NT2/D1 (cell line): Measurements from ENCODE around the gene KRTAP5-10.
"Not testable (repeated sequence)": the region's sequence is repeated elsewhere in the genome, so short reads cannot be mapped to it uniquely, and the experiment has no call there.

Experiments used
- DNase-seq: peaks from one replicate; pipeline ENCODE4 v3.0.0-alpha.2; 2011; ENCODE audit warnings: low read depth, low spot score
- H3K27me3 ChIP-seq: 2 replicates; pipeline ENCODE4 v1.6.0; 2011; ENCODE audit warnings: mild to moderate bottlenecking; ENCODE audit not compliant: insufficient read length, insufficient read depth
- H3K36me3 ChIP-seq: 2 replicates; pipeline ENCODE4 v1.6.1; 2011; ENCODE audit warnings: mild to moderate bottlenecking, low read length, mixed read lengths; ENCODE audit not compliant: insufficient read depth, insufficient read length
- H3K4me1 ChIP-seq: 2 replicates; pipeline ENCODE4 v1.5.1; 2011; ENCODE audit not compliant: insufficient read depth, insufficient read length
- H3K4me3 ChIP-seq: 2 replicates; pipeline ENCODE4 v1.5.1; 2011; ENCODE audit warnings: low read depth; ENCODE audit not compliant: insufficient read length
- H3K9ac ChIP-seq: 2 replicates; pipeline ENCODE4 v1.6.0; 2011; ENCODE audit warnings: low read depth; ENCODE audit not compliant: insufficient read length
- H3K9me3 ChIP-seq: 2 replicates; pipeline ENCODE4 v1.5.1; 2011; ENCODE audit warnings: mild to moderate bottlenecking, low read length; ENCODE audit not compliant: insufficient read depth
- SUZ12 ChIP-seq: IDR thresholded peaks from 2 replicates; pipeline ENCODE4 v1.6.1; 2011; ENCODE audit not compliant: insufficient read length, insufficient read depth; ENCODE audit errors: extremely low read depth
- YY1 ChIP-seq: IDR thresholded peaks from 2 replicates; pipeline ENCODE4 v1.6.1; 2011; ENCODE audit not compliant: insufficient read length, insufficient read depth
- ZNF274 ChIP-seq: IDR thresholded peaks from 2 replicates; pipeline ENCODE4 v1.6.1; 2011; ENCODE audit warnings: mild to moderate bottlenecking, low read depth, low read length

Gene KRTAP5-10

DNA sequence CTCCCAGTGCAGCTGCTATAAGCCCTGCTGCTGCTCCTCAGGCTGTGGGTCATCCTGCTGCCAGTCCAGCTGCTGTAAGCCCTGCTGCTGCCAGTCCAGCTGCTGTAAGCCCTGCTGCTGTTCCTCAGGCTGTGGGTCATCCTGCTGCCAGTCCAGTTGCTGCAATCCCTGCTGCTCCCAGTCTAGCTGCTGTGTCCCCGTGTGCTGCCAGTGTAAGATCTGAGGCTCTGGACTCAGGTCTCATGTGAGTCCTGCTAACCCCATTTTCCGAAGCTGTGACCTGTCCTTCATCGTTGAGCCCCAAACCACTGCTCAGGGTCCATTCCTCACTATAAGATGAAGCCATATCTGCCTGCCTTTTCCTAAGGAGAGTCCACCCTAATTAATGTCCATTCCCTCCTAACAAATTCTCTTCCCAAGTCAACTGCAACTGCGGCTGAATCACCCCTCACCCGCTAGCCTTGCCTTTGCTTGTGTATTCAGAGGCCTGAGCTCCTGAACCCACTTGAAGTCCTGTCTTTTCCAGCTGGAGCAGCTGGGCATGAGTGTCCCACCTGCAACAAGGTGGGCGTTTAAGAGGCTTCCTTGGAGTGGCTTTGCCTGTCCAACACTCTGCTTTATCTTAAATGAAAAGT lies 37.7 kb upstream of the KRTAP5-10 start:
- Histone ChIP-seq H3K36me3 (no peaks in the 10 kb centered on the region), H3K4me1 (peaks cover 2% of the 10 kb centered on the region), H3K9me3 (no peaks in the 10 kb centered on the region), H3K4me3 (no peak overlapping the region), H3K27me3 (no peaks in the 10 kb centered on the region), H3K9ac (no peak overlapping the region)
- DNase-seq = no peak
- TF ChIP-seq YY1 (no peak), ZNF274 (no peak), SUZ12 (no peak)

DNA sequence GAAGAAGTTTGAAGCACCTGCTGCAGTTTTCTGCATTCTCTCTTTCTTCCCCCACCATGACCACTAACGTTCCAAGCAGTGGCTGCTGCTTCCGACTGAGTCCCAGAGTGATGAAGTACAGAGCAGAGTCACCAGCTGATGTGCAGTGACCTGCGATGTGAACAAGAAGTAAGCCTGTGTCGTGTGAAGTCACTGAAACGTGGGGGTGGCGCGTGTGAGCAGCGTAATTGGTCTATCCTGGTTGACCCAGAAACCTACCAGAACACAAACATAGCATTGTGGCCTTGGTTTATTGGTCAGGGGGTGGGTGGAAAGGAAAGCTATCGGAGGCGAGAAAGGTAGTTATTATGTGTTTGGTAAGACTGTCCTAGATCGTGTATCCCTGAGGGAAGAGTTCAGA lies 34.8 kb upstream of the KRTAP5-10 start:
- TF ChIP-seq YY1 = no peak
- TF ChIP-seq SUZ12 = no peak
- TF ChIP-seq ZNF274 = no peak
- no peaks in the 10 kb centered on the region for H3K36me3 ChIP-seq
- no peak overlapping the region for H3K4me3 ChIP-seq
- H3K4me1 ChIP-seq = peaks cover 2% of the 10 kb centered on the region
- no peak overlapping the region for H3K9ac ChIP-seq
- H3K27me3 ChIP-seq = no peaks in the 10 kb centered on the region
- no peaks in the 10 kb centered on the region for H3K9me3 ChIP-seq
- DNase-seq = no peak

DNA sequence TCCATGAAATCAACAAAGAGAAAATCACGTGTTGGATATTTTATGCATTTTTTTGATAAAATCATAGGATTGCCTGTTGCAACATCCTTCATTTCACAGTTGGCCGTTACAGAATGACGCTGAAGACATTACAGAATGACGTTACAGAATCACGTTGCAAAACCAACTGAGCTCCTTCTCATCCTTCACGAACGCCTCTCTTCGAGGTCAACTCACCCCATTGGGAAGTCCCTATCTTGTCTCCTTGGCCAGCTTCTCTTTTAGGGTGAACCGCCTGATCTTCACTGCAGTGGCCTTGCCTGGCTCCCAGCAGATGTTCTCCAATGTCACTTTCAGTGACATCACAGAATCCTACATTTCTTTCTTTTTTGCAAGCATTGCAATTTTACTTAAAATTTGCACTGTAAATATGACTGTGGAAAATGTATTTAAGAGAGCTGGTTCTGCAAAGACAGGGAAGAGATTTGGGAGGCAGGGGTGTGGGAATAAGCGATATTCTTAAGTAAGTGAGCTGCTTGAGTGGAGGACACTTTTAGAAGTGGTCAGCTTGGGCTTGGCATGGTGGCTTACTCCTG lies 33.2 kb upstream of the KRTAP5-10 start:
- H3K9me3 ChIP-seq = no peaks in the 10 kb centered on the region
- TF ChIP-seq ZNF274 = no peak
- no peaks in the 10 kb centered on the region for H3K27me3 ChIP-seq
- peaks cover 2% of the 10 kb centered on the region for H3K4me1 ChIP-seq
- no peak overlapping the region for H3K9ac ChIP-seq
- DNase-seq = no peak
- H3K4me3 ChIP-seq = no peak overlapping the region
- no peaks in the 10 kb centered on the region for H3K36me3 ChIP-seq

DNA sequence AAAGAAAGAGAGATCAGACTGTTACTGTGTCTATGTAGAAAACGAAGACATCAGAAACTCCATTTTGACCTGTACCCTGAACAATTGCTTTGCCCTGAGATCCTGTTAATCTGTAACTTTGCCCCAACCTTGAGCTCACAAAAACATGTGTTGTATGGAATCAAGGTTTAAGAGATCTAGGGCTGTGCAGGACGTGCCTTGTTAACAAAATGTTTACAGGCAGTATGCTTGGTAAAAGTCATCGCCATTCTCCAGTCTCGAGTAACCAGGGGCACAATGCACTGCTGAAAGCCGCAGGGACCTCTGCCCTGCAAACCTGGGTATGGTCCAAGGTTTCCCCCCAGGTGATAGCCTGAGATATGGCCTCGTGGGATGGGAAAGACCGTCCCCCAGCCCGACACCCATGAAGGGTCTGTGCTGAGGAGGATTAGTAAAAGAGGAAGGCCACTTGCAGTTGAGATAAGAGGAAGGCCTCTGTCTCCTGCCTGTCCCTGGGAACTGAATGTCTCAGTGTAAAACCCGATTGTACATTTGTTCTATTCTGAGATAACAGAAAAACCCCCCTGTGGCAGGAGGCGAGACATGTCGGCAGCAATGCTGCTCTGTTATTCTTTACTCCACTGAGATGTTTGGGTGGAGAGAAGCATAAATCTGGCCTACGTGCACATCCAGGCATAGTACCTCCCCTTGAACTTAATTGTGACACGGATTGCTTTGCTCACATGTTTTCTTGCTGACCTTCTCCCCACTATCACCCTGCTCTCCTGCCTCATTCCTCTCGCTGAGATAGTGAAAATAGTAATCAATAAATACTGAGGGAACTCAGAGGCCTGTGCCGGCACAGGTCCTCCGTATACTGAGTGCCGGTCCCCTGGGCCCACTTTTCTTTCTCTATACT lies 30.4 kb upstream of the KRTAP5-10 start:
- H3K9me3 ChIP-seq, H3K9ac ChIP-seq, H3K4me1 ChIP-seq, H3K36me3 ChIP-seq, H3K27me3 ChIP-seq, DNase-seq, H3K4me3 ChIP-seq: not testable (repeated sequence)

DNA sequence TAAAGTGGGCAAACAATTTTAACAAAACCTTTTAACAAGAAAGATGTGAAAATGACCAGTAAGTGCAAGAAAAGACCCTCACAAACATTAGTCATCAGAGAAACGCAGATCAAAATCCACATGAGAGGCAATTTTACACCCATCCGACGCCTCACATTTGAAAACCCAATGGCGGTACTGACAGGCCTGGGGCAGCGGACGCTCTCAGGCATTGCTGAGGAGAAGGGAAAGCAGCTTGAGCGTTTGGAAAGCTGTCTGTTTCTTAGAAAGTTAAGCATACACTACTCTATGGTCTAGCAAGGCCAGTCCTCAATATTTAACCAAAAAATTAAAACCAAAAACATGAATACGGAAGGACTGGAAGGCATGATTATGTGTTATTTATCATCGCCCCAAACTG lies 29.5 kb upstream of the KRTAP5-10 start:
- TF ChIP-seq SUZ12 (no peak), ZNF274 (no peak), YY1 (no peak)
- Histone ChIP-seq H3K9me3 (no peaks in the 10 kb centered on the region), H3K4me3 (no peak overlapping the region), H3K27me3 (no peaks in the 10 kb centered on the region), H3K9ac (no peak overlapping the region), H3K36me3 (no peaks in the 10 kb centered on the region), H3K4me1 (peaks cover 4% of the 10 kb centered on the region)
- no peak for DNase-seq

DNA sequence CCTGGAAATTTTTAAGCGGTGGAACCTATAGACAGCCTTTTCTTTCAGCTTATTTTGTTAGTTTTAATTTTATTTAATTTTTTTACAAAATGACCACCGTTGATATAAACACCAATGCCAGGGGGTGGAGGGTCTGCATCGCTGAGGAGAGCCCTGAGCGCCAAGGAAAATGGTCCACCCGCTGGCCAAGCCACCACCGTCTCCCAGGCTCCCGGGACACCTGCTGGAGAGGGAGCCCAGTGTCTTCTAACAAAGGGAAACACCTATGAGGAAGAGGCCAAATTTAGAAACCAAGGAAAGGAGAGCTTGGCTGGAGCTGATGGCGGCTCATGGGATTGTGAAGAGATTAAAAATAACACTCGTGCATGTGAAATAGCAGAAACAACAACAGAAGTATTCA lies 27.8 kb upstream of the KRTAP5-10 start:
- H3K4me1 ChIP-seq = peaks cover 4% of the 10 kb centered on the region
- no peak overlapping the region for H3K4me3 ChIP-seq
- H3K9ac ChIP-seq = no peak overlapping the region
- no peak for DNase-seq
- TF ChIP-seq ZNF274 (no peak), YY1 (no peak), SUZ12 (no peak)
- H3K27me3 ChIP-seq = no peaks in the 10 kb centered on the region
- no peaks in the 10 kb centered on the region for H3K36me3 ChIP-seq
- no peaks in the 10 kb centered on the region; the same call in 1 of the 2 replicates for H3K9me3 ChIP-seq

DNA sequence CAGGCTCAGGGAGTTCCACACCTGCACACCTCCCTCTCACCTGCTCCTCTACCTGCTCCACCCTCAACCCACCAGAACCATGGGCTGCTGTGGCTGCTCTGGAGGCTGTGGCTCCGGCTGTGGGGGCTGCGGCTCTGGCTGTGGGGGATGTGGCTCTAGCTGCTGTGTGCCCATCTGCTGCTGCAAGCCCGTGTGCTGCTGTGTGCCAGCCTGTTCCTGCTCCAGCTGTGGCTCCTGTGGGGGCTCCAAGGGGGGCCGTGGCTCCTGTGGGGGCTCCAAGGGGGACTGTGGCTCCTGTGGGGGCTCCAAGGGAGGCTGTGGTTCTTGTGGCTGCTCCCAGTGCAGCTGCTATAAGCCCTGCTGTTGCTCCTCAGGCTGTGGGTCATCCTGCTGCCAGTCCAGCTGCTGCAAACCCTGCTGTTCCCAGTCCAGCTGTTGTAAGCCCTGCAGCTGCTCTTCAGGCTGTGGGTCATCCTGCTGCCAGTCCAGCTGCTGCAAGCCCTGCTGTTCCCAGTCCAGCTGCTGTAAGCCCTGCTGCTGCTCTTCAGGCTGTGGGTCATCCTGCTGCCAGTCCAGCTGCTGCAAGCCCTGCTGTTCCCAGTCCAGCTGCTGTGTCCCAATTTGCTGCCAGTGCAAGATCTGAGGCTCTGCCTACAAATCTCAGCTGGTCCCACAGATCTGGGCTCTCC lies 27.2 kb upstream of the KRTAP5-10 start, which contains the start of gene KRTAP5-8:
Gene KRTAP5-8, plus strand, starts transcription at position 49 of the 689 bp plus-strand sequence. Its CDS starts 31 bp downstream, at position 80.
- H3K4me1 ChIP-seq, DNase-seq, H3K4me3 ChIP-seq, H3K9me3 ChIP-seq, H3K9ac ChIP-seq, H3K27me3 ChIP-seq, H3K36me3 ChIP-seq: not testable (repeated sequence)
